ENCODE measurements around the gene OR13C4.
"Not testable (repeated sequence)": the region's sequence is repeated elsewhere in the genome, so short reads cannot be mapped to it uniquely, and the experiment has no call there.

Gene OR13C4

DNA sequence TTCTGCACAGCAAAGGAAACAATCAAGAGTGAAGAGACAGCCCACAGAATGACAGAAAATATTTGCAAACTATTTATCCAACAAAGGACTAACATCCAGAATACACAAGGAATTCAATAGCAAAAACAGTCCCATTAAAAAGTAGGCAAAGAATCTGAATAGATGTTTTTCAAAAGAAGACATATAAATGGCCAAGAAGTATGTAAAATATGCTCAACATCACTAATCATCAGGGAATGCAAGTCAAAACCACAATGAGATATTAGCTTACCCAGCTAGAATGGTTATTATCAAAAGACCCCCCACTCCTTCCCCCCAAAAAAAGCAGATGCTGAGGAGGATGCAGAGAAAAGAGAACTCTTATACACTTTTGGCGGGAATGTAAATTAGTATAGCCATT lies 28.5 kb upstream of the OR13C4 start:
- no peak for DNase-seq (ENCODE audit: low read depth)
- H3K4me3 ChIP-seq (ENCODE audit: low read depth, low read length): no peak overlapping the region
- TF ChIP-seq, protein P1, sequence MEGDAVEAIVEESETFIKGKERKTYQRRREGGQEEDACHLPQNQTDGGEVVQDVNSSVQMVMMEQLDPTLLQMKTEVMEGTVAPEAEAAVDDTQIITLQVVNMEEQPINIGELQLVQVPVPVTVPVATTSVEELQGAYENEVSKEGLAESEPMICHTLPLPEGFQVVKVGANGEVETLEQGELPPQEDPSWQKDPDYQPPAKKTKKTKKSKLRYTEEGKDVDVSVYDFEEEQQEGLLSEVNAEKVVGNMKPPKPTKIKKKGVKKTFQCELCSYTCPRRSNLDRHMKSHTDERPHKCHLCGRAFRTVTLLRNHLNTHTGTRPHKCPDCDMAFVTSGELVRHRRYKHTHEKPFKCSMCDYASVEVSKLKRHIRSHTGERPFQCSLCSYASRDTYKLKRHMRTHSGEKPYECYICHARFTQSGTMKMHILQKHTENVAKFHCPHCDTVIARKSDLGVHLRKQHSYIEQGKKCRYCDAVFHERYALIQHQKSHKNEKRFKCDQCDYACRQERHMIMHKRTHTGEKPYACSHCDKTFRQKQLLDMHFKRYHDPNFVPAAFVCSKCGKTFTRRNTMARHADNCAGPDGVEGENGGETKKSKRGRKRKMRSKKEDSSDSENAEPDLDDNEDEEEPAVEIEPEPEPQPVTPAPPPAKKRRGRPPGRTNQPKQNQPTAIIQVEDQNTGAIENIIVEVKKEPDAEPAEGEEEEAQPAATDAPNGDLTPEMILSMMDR (IDR thresholded peaks at IDR 0.05; ENCODE audit: insufficient read depth, low read depth, low read length, missing control alignments): no peak

DNA sequence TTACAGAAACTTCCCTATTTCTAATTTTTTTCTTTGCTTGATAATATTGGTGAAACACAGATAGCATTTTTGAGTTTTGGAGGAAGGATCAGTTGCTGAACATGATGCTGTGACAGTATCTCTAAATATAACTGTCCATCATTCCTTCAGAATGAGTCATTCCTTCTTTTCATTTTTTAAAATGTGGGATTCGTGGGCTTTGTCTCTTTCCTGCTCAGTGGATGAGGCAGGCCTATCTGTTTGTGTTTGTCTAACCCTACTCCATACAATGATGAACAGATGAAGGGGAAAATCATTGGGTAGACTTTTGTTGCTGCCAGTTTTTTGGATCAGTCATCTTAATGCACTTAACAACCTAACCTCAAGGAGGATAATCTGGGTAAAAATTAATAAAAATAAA lies 26.3 kb upstream of the OR13C4 start:
- DNase-seq (ENCODE audit: low read depth): no peak
- H3K4me3 ChIP-seq (ENCODE audit: low read depth, low read length): no peak overlapping the region
- TF ChIP-seq, protein P1 (IDR thresholded peaks at IDR 0.05; ENCODE audit: insufficient read depth, low read depth, low read length, missing control alignments): no peak

DNA sequence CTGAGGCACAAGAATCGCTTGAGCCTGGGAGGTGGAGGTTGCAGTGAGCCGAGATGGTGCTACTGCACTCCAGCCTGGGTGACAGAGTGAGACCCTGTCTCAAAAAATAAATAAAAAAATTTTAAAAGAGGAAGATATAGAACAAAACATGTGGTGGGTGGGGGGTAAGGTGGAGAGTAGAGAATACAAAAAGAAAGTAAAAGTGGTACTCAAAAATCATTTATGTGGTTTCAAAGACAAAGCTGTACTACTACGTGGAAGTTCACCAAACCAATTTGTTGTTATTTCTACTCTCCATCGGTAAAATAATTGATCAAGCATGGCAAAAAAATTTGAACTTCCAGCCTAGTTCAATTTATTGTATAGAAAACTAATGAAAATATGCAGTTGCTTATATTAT lies 17.6 kb upstream of the OR13C4 start:
- TF ChIP-seq, protein P1 (IDR thresholded peaks at IDR 0.05; ENCODE audit: insufficient read depth, low read depth, low read length, missing control alignments): no peak
- H3K4me3 ChIP-seq (ENCODE audit: low read depth, low read length): no peak overlapping the region
- no peak for DNase-seq (ENCODE audit: low read depth)

DNA sequence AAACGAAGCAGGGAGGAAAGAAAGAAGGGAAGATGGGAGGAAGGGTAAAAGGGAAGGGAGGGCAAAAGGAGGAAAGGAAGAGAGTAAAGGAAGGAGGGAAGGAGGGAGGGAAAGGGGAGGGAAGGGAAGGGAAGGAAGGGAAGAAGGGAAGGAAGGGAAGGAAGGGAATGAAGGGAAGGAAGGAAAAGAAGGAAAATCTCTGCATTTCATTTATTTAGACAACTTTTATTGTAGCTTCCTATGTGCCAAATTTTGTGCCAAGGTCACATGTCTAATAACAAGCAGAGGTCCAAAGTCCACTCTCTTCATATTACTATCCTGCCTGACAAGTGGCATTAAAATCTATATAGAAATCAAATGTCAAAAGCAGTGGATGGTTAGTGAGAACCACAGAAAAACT lies 12.3 kb upstream of the OR13C4 start:
- DNase-seq (ENCODE audit: low read depth): no peak
- TF ChIP-seq, protein P1 (IDR thresholded peaks at IDR 0.05; ENCODE audit: insufficient read depth, low read depth, low read length, missing control alignments): no peak
- no peak overlapping the region for H3K4me3 ChIP-seq (ENCODE audit: low read depth, low read length)

DNA sequence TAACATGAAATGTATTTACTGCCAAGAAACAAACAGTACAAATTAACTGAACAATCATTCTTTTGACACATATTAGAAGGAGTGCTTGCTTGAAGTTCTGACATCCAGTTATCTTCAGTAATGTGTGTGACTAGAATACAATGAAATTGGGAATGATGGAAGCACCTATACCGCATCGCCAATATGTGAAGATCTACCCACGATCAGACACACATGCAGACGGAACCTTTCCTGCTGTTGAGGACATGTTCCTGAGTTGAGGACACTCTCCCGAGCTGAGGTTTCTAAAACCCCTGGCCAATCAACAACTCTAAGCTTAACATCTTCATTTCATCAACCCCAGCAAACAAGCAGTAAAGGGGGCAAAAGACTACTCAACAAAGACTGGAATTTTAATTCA lies 9.7 kb upstream of the OR13C4 start, which contains the start of gene OR13C3:
Gene OR13C3 (minus strand): TSS at position 101 of the 400 bp plus-strand sequence. CDS start 133 bp downstream, outside the sequence.
- DNase-seq (ENCODE audit: low read depth): no peak
- TF ChIP-seq, protein P1 (IDR thresholded peaks at IDR 0.05; ENCODE audit: insufficient read depth, low read depth, low read length, missing control alignments): no peak
- no peak within 1 kb of the TSS for H3K4me3 ChIP-seq (ENCODE audit: low read depth, low read length)

DNA sequence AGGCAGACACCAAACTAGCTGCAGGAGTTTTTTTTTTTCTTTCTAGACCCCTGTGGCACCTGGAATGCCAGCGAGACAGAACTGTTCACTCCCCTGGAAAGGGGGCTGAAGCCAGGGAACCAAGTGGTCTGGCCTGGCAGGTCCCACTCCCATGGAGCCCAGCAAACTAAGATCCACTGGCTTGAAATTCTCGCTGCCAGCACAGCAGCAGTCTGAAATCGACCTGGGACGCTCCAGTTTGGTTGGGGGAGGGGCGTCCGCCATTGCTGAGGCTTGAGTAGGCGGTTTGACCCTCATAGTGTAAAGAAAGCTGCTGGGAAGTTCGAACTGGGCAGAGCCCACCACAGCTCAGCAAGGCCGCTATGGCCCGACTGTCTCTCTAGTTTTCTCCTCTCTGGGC lies 6.8 kb downstream of the OR13C4 start:
- not testable (repeated sequence) for H3K4me3 ChIP-seq (ENCODE audit: low read depth, low read length); DNase-seq (ENCODE audit: low read depth)

DNA sequence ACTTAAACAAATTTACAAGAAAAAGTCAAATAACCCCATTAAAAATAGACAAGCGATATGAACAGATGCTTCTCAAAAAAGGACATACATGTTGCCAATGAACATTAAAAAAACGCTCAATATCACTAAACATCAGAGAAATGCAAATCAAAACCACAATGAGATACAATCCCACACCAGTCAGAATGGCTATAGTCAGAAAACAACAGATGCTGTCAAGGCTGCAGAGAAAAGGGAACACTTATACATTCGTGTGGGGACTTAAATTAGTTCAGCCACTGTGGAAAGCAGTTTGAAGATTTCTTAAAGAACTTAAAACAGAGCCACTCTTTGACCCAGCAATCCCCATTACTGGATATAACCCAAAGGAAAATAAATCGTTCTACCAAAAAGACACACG lies 12.1 kb downstream of the OR13C4 start:
- no peak for DNase-seq (ENCODE audit: low read depth)
- TF ChIP-seq, protein P1 (IDR thresholded peaks at IDR 0.05; ENCODE audit: insufficient read depth, low read depth, low read length, missing control alignments): no peak
- no peak overlapping the region for H3K4me3 ChIP-seq (ENCODE audit: low read depth, low read length)
